B cell (primary cell): ENCODE results near the gene CACNA2D3. TPM values are rescaled to one million over a fixed set of nuclear protein-coding genes. Genes with fewer than 3 reads are reported as not detected.

Source experiments
- ATAC-seq: fragments of 200-7000 bp; cut with Tn5 transposase; one replicate; pipeline ENCODE4 v1.10.0; 2021; ENCODE audit warnings: low read depth, mild to moderate bottlenecking, moderate number of reproducible peaks, moderate library complexity
- CTCF ChIA-PET: fragments of 350-600 bp; sonication (Branson Sonifier 250); formaldehyde crosslinking; loops from one replicate; lab custom pipeline; 2021; ENCODE audit warnings: antibody characterized with exemption, inconsistent platforms; lab: Charles Lee
- POLR2A ChIA-PET: fragments of 350-600 bp; sonication (Branson Sonifier 250); formaldehyde crosslinking; loops from one replicate; lab custom pipeline; 2021; ENCODE audit warnings: antibody characterized with exemption; lab: Charles Lee
- DNase-seq: peaks from one replicate; pipeline ENCODE4 v3.0.0; 2013
- H2AFZ ChIP-seq: 2 replicates; pipeline ENCODE4 v1.6.1; 2012; ENCODE audit warnings: mild to moderate bottlenecking, low read depth, low read length; ENCODE audit not compliant: insufficient read depth, poor library complexity, severe bottlenecking
- H3K27ac ChIP-seq, 2 donors: 1 replicate in 1 of 2; 2 replicates in 1 of 2; pipeline ENCODE4 v1.5.1; 2012 to 2013; ENCODE audit warnings: low read length in 2 of 2, mild to moderate bottlenecking in 2 of 2, moderate library complexity in 1 of 2
- H3K27me3 ChIP-seq, 4 experiments: fragments of 200-600 bp in 1 of 4; sonication (generic) in 1 of 4; replicated peaks in 1 of 4; 1 replicate in 2 of 4; 2 replicates in 2 of 4; pipeline versions ENCODE4 v1.6.1 to v1.7.0; 2013 to 2016; ENCODE audit warnings: low read length in 3 of 4, mild to moderate bottlenecking in 2 of 4, mixed read lengths in 1 of 4, moderate library complexity in 1 of 4; ENCODE audit not compliant: insufficient read depth in 4 of 4, control insufficient read depth in 3 of 4; ENCODE audit errors: control extremely low read depth in 1 of 4
- H3K36me3 ChIP-seq, 2 experiments: replicated peaks in 1 of 2; 1 replicate in 1 of 2; 2 replicates in 1 of 2; pipeline versions ENCODE4 v1.6.1 to v1.7.1; 2013; ENCODE audit warnings: low read length in 1 of 2; ENCODE audit not compliant: insufficient read depth in 2 of 2, control insufficient read depth in 1 of 2; ENCODE audit errors: control extremely low read depth in 1 of 2, extremely low read depth in 1 of 2
- H3K4me1 ChIP-seq, 2 donors: fragments of 200-600 bp in 1 of 2; sonication (generic) in 1 of 2; 1 replicate in 1 of 2; 2 replicates in 1 of 2; pipeline versions ENCODE4 v1.5.1 to v1.6.1; 2013 to 2017; ENCODE audit warnings: low read length in 2 of 2; ENCODE audit not compliant: control insufficient read depth in 2 of 2, insufficient read depth in 2 of 2
- H3K4me2 ChIP-seq: replicated peaks from 2 replicates; pipeline ENCODE3; 2012; ENCODE audit warnings: mild to moderate bottlenecking, low read depth, low read length; ENCODE audit not compliant: poor library complexity, severe bottlenecking
- H3K4me3 ChIP-seq, 5 experiments: fragments of 200-600 bp in 1 of 5; sonication (generic) in 1 of 5; 1 replicate in 3 of 5; 2 replicates in 2 of 5; pipeline versions ENCODE4 v1.5.1 to v1.7.0; 2011 to 2016; ENCODE audit warnings: low read length in 4 of 5, mild to moderate bottlenecking in 4 of 5, low read depth in 2 of 5, control low read depth in 1 of 5, moderate library complexity in 1 of 5; ENCODE audit not compliant: insufficient read depth in 1 of 5; ENCODE audit errors: control extremely low read depth in 1 of 5, extremely low read depth in 1 of 5
- H3K79me2 ChIP-seq: fragments of 200-600 bp; sonication (generic); one replicate; pipeline ENCODE4 v1.6.0; 2016; ENCODE audit warnings: low read length; ENCODE audit not compliant: control insufficient read depth, insufficient read depth
- H3K9ac ChIP-seq: fragments of 200-600 bp; sonication (generic); 2 replicates; pipeline ENCODE4 v1.6.1; 2017; ENCODE audit warnings: mild to moderate bottlenecking, low read length, moderate library complexity
- H3K9me3 ChIP-seq, 3 donors: one replicate each; pipeline versions ENCODE4 v1.6.1 to v1.7.1; 2013; ENCODE audit warnings: low read length in 2 of 3; ENCODE audit not compliant: control insufficient read depth in 2 of 3, insufficient read depth in 1 of 3; ENCODE audit errors: control extremely low read depth in 1 of 3
- H4K20me1 ChIP-seq: 2 replicates; pipeline ENCODE4 v1.6.0; 2012; ENCODE audit warnings: mild to moderate bottlenecking, low read length; ENCODE audit not compliant: insufficient read depth, control insufficient read depth, poor library complexity, severe bottlenecking
- H3K27ac Mint-ChIP-seq: one replicate; pipeline ENCODE4 v1.8.0; 2021; ENCODE audit warnings: mixed read lengths
- H3K27me3 Mint-ChIP-seq: one replicate; pipeline ENCODE4 v1.8.0; 2021; ENCODE audit warnings: mixed read lengths
- H3K4me1 Mint-ChIP-seq: one replicate; pipeline ENCODE4 v1.8.0; 2021; ENCODE audit warnings: mixed read lengths
- H3K4me3 Mint-ChIP-seq: one replicate; pipeline ENCODE4 v1.8.0; 2021; ENCODE audit warnings: mixed read lengths
- H3K9me3 Mint-ChIP-seq: one replicate; pipeline ENCODE4 v1.8.0; 2022; ENCODE audit warnings: mixed read lengths; ENCODE audit not compliant: insufficient read depth
- CTCF ChIP-seq: fragments of 200-600 bp; IDR thresholded peaks from one replicate; pipeline ENCODE4 v1.8.0; 2022; ENCODE audit warnings: antibody characterized with exemption, mild to moderate bottlenecking
- EZH2 ChIP-seq: IDR thresholded peaks from 2 replicates; pipeline ENCODE4 v1.6.1; 2012; ENCODE audit warnings: borderline replicate concordance, low read depth, mild to moderate bottlenecking, moderate library complexity, low read length; ENCODE audit not compliant: insufficient read depth, poor library complexity, severe bottlenecking
- WGBS: methylation state at CpG from one replicate; pipeline ENCODE4 v1.1.5; 2013; ENCODE audit warnings: missing lambda C conversion rate; ENCODE audit not compliant: insufficient coverage; 5-methylcytosine and 5-hydroxymethylcytosine counted together
- intact Hi-C: fragments of 100-400 bp; cut with micrococcal nuclease; formaldehyde crosslinking; loops from one replicate; pipeline ENCODE4 v1.10.0; 2022
- polyA plus RNA-seq: library from polyadenylated mRNA; depleted of rRNA; stranded (reverse); fragments of >200 nt; gene quantifications from 2 replicates; pipeline ENCODE4 v1.2.3, GENCODE V29; 2012
- total RNA-seq, 2 donors: library from RNA; stranded (reverse); fragments of 120-200 nt in 1 of 2; gene quantifications; 1 replicate in 1 of 2; 2 replicates in 1 of 2; pipeline versions ENCODE4 v1.2.3 to v1.2.4, GENCODE V29; 2013 to 2022

Gene CACNA2D3
- total and polyA plus RNA-seq, 2 donors (not counting 1 experiment from before 2014, with no cell fraction given), result not detected

- ATAC-seq (no peak), DNase-seq (no peak)
- Histone ChIP-seq H3K9me3 (no peaks in the 10 kb centered on the region), H3K4me3 (no peak overlapping the region), H2AFZ (no peak overlapping the region), H4K20me1 (no peaks in the 10 kb centered on the region), H3K27ac (no peak overlapping the region), H3K79me2 (no peaks in the 10 kb centered on the region), H3K27me3 (no peaks in the 10 kb centered on the region), H3K9ac (no peak overlapping the region), H3K4me2 (no peak overlapping the region), H3K4me1 (no peaks in the 10 kb centered on the region), H3K36me3 (no peaks in the 10 kb centered on the region)
- no peaks in the 10 kb centered on the region for H3K9me3 Mint-ChIP-seq
- intact Hi-C loops, result no loop called here
- ChIA-PET CTCF (no interaction called here), POLR2A (no interaction called here)
- H3K4me3 Mint-ChIP-seq, result no peak overlapping the region
- WGBS, result 86% methylated on average over 5 of the region's 6 CpGs
- H3K27ac Mint-ChIP-seq, result no peak overlapping the region
- no peak for TF ChIP-seq EZH2
- no peak for TF ChIP-seq CTCF
- H3K27me3 Mint-ChIP-seq, result no peaks in the 10 kb centered on the region
- no peaks in the 10 kb centered on the region for H3K4me1 Mint-ChIP-seq
Measured at GRCh38 chr3:54899273-54899672, 776.9 kb downstream of the CACNA2D3 start.

- no peak for TF ChIP-seq CTCF
- no peak for TF ChIP-seq EZH2
- Histone ChIP-seq H3K4me1 (no peaks in the 10 kb centered on the region), H2AFZ (no peak overlapping the region), H3K9ac (no peak overlapping the region), H3K4me2 (no peak overlapping the region), H3K79me2 (no peaks in the 10 kb centered on the region), H3K9me3 (no peaks in the 10 kb centered on the region), H4K20me1 (no peaks in the 10 kb centered on the region), H3K27ac (no peak overlapping the region), H3K4me3 (no peak overlapping the region), H3K36me3 (no peaks in the 10 kb centered on the region), H3K27me3 (no peaks in the 10 kb centered on the region)
- no peaks in the 10 kb centered on the region for H3K9me3 Mint-ChIP-seq
- H3K4me3 Mint-ChIP-seq, result no peak overlapping the region
- ATAC-seq (no peak), DNase-seq (no peak)
- H3K27me3 Mint-ChIP-seq, result no peaks in the 10 kb centered on the region
- H3K4me1 Mint-ChIP-seq, result no peaks in the 10 kb centered on the region
- intact Hi-C loops, result no loop called here
- ChIA-PET POLR2A (no interaction called here), CTCF (no interaction called here)
- H3K27ac Mint-ChIP-seq, result no peak overlapping the region
- WGBS, result 93% methylated on average over 6 of the region's 8 CpGs
Measured at GRCh38 chr3:54900838-54901591, 778.7 kb downstream of the CACNA2D3 start.
